HG03280 (cell line): ENCODE measurements around the gene ADAMTS9.
"Not testable (repeated sequence)": the region's sequence is repeated elsewhere in the genome, so short reads cannot be mapped to it uniquely, and the experiment has no call there.

Source experiments
- ATAC-seq: cut with Tn5 transposase; IDR thresholded peaks from one replicate; pipeline ENCODE4 v1.9.1; 2021; ENCODE audit warnings: mild to moderate bottlenecking, moderate library complexity; ENCODE audit not compliant: unreplicated experiment

The ADAMTS9 gene

GRCh38 chr3:64548200-64548889 is 139.5 kb downstream of the ADAMTS9 start:
- no peak for ATAC-seq

DNA sequence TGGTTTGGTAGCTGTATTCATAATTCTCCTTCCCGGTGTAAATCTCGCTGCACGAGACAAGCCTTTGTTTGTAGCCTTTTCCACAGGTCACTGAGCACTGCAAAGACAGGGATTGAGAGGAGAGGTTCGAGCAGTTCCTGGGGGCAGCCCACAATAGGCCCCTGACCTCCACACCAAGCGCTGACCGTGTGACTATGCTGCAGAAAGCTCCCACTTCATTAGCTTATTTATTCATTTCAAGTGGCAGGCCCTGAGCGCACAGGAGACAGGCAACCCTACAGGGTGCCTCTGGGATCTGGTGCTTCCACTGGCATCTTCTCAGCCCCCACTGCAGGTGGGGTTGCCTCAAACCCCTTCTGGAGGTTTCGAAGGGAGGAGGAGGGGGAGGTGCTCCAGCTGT is 140.9 kb downstream of the ADAMTS9 start:
- no peak for ATAC-seq

GRCh38 chr3:64545239-64545638 is 142.6 kb downstream of the ADAMTS9 start:
- ATAC-seq, result not testable (repeated sequence)

GRCh38 chr3:64541803-64542202 is 146.0 kb downstream of the ADAMTS9 start:
- ATAC-seq, result no peak

DNA sequence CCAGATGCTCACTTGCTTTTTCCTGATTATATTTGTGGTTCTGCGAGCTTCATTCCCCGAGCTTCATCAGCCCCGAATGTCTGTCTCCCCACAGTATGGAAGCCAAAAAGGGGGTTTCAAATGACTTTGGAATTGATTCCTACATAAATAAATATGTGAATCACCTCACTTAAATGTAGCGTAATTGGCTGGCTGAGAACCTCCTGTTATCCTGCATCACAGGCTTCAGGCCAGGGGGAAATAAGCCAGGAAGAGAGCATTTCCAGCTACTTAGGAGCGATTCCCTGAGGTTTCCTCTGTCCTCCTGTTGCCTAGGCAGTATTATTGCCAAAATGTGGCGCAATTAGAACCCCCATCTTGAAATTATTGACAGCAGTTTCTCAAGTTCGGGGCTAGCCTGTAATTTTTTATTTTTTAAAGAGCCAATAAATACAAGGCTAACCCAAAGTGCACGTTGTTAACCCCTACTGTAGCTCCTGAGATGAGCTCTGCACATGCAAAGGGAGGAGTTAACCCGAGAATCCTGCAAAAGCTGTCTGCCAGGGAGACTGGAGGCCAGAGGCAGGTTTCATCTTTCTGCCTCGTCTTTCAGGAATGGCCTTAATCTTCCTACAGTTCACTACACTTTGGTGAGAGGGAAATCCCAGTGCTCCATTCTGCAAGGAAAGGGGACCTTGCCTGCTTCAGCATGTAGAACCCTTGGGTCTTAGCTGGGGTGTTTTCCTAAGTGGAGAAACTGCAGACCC is 148.2 kb downstream of the ADAMTS9 start:
- ATAC-seq, result no peak

- ATAC-seq, result no peak
Observed at GRCh38 chr3:64536166-64536565, 151.6 kb downstream of the ADAMTS9 start.

DNA sequence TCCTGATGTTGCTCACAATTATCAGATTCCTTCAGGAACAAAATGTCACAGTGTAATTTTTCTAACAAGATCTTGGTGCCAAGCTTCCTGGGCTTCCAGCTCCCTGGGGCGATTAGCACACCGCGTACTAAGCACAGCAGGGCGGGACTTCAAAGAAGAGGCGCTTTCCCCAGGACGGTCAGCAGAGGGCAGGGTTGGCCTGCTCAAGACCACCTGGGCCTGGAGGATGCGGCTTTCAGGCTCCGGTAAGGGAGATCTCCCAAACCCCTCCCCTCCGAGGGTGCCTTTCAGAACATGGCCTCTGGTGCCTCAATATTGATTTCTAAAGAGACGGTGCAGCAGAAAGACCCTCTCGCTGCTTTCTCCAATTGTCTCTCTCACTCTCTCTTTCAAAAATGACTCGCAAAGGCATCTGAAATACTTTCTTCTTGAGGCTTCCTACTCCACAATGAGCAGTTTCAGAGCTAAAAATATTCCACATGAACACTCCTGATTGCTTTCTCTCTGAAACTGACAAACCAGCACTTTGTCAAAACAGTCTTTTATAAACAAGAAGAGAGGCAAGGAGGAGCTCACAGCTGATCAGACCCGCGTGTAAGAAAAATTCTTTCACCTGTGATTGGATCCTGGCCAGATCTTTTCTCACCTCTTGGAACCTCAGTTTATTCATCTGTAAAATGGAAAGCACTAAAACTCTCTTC is 154.0 kb downstream of the ADAMTS9 start:
- no peak for ATAC-seq

GRCh38 chr3:64530434-64531049 is 157.3 kb downstream of the ADAMTS9 start:
- no peak for ATAC-seq

- no peak for ATAC-seq
Observed at GRCh38 chr3:64523324-64523723, 164.5 kb downstream of the ADAMTS9 start.

GRCh38 chr3:64520334-64520733 is 167.5 kb downstream of the ADAMTS9 start:
- ATAC-seq, result no peak

GRCh38 chr3:64518950-64519349 is 168.8 kb downstream of the ADAMTS9 start:
- no peak for ATAC-seq

- no peak for ATAC-seq
Observed at GRCh38 chr3:64518496-64518895, 169.3 kb downstream of the ADAMTS9 start.

DNA sequence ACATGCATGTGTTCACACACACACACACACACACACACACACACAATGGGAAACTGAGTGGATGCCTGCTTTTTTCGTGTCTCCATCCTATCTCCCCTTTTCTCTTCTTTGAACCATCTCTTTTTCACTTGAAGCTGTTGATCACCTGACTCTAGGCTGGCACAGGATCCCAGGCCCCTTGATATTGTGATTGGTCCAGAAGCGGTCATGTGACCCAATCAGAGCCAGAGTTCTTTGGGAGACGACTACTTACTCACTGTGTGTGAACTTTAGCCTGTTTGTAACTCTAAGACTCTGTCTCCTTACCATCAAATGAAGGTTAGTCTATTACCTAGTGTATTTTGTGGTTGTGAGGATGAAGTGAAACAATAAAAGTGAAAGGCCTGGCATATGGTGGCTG is 172.9 kb downstream of the ADAMTS9 start:
- no peak for ATAC-seq

DNA sequence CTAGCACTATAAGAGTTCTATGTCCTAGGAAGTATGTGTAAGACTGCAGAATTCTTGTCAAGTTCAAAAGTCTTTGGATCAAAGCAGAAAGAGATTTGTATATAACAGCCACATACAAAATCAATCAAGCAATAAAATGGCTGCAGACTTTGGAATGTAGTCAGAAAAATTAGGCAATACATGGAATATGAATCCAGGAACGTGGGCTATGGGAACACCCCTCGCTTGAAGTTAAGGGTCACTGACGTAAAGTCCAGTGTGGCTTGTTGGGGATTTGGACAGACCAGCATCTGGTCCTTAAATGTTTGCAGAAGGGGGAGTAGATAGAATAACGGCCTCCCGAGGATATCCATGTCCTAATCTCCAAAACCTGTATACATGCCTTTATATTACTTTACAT is 178.6 kb downstream of the ADAMTS9 start:
- ATAC-seq, result no peak

DNA sequence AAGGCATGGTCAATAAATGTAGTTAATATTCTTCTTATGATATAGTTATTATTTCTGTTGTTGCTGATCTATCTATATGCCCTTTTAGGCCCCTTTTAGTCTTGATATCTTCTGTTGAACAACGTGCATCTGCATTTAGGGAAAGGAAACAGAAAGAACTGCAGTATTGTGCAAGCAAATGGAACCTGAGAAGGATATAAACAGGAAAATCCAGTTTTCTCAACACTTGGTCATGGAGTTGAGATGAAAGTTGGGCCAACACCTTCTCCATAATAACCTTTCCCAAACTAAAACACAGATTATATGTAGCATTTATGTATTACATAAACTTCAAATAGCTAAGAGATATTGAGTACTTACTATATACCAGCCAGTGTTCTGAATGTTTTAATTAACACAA is 179.7 kb downstream of the ADAMTS9 start:
- no peak for ATAC-seq

- ATAC-seq, result no peak
Observed at GRCh38 chr3:64506255-64506654, 181.5 kb downstream of the ADAMTS9 start.

GRCh38 chr3:64505419-64505818 is 182.4 kb downstream of the ADAMTS9 start:
- no peak for ATAC-seq

- ATAC-seq, result no peak
Observed at GRCh38 chr3:64502284-64502683, 185.5 kb downstream of the ADAMTS9 start.

DNA sequence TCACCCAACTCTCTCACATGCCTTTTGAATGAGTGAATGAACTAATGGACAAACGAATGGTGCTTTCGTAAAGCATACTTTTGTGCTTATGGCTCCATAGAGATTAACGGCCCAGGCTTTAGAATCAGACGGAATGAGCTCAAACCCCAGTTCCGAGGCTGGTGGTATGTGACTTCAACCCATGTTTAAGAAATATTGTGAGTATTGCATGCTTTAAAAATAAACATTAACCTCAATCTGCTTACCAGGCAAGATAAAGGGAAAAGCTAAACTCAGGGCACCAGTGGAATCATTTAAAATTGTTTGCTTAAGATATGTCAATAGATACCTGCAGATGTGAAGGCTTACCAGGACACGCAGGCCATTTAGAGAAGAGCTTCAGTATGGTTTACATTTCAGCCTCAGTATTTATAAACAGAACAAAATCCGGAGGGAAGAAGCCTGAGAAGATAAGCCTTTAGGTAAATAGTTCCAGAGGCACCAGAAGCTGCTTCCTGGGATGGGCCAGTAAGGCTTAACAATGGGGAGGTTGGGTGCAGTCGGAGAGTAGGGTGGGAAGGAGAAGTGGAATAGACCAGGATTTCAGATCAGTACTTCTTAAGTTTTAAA is 186.4 kb downstream of the ADAMTS9 start:
- ATAC-seq, result no peak

- ATAC-seq, result no peak
Observed at GRCh38 chr3:64496786-64497490, 190.9 kb downstream of the ADAMTS9 start.
